ENCODE data around the gene PMEPA1. TPM values are rescaled to one million over a fixed set of nuclear protein-coding genes. Genes with fewer than 3 reads are reported as not detected.

Gene PMEPA1
- 181 to 327 TPM (median 291 TPM) in 5 replicates for total RNA-seq (2022; extraction: Qiagen RNA extraction)

GRCh38 chr20:57709823-57710799 lies at the start of gene PMEPA1:
Gene PMEPA1 (minus strand): TSS chr20:57710015. CDS start chr20:57709582, 433 bp downstream.

GRCh38 chr20:57620274-57620990 lies 89.4 kb downstream of the PMEPA1 start, which contains the start of gene ZBP1:
Gene ZBP1 (minus strand): TSS chr20:57620426. CDS start chr20:57620295, 131 bp downstream.

Other genes with a start within 250 kb of the PMEPA1 start
- gene CTCFL, start 184.9 kb downstream of the PMEPA1 start, total RNA-seq (2022; extraction: Qiagen RNA extraction), result 0.02 TPM in 1 of 5 replicates, not detected in the others
- 0.03 to 0.17 TPM (median 0.06 TPM) in 5 replicates for gene PCK1, start 148.9 kb downstream of the PMEPA1 start, total RNA-seq (2022; extraction: Qiagen RNA extraction)
- not detected in 5 replicates for gene ZBP1, start 89.6 kb downstream of the PMEPA1 start, total RNA-seq (2022; extraction: Qiagen RNA extraction)

Measured in A549 treated with Hydrocortisone at 1 μM for 4 hours (cell line).